ENCODE results near the gene IL10.

Gene IL10

GRCh38 chr1:206772243-206772937 lies at the start of gene IL10:
TSS of gene IL10 (minus strand) at chr1:206772494. CDS start at chr1:206772435, 59 bp downstream.
- DNase-seq (ENCODE audit: low spot score): peak; percentile 42

DNA sequence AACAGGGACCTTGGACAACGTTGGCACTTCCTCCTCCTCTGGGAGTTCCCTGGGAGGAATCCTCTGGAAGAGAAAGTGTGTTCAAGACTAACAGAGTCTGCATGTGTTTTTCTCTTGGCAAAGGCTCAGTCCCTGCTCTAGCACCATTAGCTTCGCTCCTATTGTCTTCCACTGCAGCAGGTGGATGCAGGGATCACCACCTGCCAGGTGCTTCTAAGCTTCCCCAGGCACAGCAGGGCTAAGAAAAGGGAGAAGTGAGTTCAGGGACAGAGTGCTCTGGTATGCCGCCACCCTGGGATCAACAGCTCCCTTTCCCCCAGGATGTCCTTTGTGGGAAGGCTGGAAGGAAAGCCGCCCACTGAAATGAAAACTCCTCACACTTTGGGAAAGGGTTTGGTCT lies 49.2 kb upstream of the IL10 start:
- no peak for DNase-seq (ENCODE audit: low spot score)

- DNase-seq (ENCODE audit: low spot score): no peak
These were observed 44.3 kb upstream of the IL10 start for GRCh38 chr1:206816390-206817287.

DNA sequence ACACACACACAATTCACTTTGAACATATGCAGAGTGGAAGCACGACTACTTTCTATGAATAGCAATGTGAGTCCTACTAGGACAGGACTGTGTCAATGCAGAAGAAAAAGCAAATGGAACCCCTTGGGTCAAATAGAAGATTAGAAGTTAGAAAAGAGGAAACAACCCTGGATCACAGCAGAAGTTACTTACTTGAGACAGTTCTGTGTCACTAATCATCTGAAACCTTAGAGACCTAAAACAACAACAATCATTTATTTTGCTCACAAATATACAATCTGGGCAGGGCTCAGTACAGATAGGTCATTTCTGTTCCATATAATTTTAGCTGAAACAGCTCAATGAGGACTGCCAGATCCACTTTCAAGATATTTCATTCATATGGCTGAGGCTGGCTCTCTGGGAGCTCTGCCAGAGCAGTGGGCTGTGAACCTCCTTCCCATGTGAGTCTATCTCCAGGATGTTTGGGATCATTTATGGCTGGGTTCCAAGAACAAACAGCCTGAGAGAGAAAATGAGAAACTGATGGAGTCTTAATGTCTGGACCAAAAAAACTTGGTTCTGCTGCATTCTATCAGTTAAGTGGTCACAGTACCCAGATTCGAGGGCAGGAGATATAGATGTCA lies 42.5 kb upstream of the IL10 start:
- DNase-seq (ENCODE audit: low spot score): peak; percentile 57

DNA sequence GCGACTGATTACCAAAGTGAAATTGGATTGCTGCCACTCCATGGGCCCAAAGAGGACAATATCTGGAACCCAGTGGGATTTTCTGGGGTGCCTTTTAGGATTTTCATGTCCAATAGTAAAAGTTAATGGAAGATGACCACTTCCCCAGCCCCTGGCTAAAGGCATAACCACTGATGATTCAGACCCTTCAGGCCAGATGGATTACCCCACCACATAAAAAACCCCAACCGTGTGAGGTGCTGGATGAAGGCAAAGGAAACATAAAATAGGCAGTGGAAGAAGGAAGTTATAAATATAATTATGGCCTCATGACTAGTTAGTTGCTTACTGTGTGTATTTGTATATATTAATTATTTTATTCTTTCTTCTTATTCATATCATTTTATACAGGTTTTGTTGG lies 40.2 kb upstream of the IL10 start:
- no peak for DNase-seq (ENCODE audit: low spot score)

GRCh38 chr1:206809504-206810084 lies 37.3 kb upstream of the IL10 start:
- DNase-seq (ENCODE audit: low spot score): no peak

DNA sequence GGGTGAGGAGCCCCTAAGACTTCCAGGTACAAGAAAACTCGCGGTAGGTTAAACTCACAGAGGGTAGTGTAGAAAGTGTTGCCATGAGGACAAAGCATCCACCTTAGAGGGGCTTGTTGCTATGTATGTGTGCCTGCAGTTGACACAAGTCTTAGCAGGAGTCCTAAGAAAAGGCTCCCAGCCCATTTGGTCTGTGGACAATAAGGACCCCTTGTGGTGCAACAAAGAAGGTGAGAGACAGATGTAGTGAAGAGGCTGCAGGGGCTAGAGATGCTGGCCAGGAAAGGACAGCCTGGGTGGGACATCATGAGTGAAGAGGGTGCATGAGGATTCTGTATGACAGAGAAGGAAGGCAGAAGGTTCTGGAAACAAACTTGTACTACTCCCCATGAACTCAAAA lies 36.3 kb upstream of the IL10 start:
- DNase-seq (ENCODE audit: low spot score): peak; percentile 60

DNA sequence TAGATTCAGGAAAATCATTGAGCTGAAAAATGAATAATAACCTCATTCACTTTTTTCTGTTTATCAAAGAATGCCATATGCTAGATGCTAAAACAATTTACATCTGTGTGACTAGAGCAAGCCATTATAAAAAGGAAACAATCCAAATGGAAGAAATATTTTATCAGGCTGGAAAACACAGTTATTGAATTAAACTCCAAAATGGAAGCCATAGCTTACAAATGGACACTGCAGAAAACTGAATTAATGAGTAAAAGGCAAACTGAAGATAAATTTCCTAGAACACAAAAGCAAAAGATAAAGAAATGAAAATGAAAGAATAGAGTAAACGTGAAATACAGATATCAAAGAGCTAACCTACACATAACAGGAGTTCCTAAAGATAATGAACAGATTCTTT lies 33.1 kb upstream of the IL10 start:
- DNase-seq (ENCODE audit: low spot score): no peak

DNA sequence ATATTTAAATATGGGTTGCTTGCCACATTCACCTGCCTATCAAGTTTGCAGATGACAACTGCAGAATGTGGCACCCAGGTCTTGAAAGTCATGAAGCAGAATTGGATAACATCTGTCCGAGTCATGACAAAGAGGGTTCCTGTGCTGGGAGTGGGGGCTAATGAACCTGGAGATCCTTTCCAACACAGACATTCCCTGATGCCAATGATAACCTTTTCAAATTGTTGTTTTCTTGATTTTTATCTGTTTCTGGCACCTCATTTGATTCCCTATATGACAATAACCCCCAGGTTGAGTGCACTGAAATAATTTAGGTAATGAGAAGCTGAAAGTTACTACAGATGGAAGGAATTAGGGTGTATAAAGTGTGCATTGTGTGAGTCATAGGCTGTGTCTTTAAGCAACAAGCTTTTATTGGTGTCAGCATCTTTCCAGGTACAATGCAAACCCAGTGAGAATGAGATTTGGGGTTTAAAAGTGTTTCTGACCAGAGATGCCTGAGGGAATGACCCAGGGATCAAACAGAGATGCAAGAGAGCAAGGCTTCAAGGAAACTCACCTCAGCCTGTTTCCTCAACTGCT lies 32.0 kb upstream of the IL10 start:
- no peak for DNase-seq (ENCODE audit: low spot score)

DNA sequence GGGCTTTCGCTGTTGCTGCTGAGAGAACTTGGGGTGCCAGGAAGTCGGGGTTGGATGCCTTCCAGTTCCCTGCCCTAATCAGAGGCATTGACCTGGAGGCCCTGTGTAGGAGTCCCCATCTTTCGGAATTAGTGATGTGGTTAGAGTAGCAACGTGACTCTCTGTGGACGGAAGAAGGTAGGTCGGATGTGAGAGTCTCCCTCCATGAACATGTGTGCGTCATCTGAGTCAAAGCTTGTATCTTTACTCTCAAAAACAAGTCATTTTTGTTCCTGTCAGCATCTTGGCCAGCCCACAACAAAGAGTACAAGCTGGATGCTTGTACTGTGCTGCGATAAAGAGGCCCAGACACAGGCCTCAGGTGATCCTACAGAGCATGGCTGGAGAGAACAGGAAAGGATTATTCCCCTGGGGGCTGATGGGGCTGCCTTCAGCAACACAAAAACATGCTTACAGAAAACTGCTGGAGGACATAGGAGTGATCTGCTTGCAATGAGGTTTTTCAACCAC lies 31.0 kb upstream of the IL10 start:
- peak; percentile 36 for DNase-seq (ENCODE audit: low spot score)

DNA sequence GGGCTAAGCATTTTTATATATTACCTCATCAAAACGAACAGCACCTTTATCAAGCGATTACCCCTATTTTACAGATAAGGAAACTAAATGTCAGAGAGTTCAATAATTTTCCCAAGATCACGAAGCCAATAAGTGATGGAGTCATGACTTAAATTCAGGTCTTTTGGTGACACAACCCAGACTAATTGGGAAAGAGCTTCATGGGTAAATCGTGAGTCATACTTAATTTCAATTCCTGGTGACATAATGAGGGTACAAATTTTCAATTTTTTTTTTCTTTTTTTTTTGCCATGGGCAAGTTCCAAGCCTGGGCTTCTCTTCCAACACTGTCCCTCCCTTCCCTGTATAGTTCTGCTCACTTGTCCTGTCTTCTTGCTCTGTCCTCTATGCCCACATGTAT lies 30.1 kb upstream of the IL10 start:
- DNase-seq (ENCODE audit: low spot score): no peak

DNA sequence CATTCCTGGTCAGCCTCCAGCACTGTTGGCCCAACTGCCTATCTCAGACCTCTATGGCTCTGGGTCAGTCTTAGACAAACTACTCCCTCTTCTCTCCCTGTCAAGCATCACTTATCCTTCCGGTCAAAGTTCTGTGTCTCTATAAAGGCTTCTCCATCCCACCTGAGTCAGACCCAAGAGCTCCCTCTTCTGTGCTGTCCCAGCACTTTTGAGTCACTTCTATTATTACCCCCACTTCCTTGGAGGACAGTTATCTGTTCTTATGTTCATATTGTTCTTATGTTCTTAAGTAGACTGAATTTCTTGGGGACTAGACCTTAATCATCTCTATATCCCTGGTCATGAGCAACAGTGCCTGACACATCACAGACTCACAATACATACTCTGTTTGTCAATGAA lies 29.2 kb upstream of the IL10 start:
- no peak for DNase-seq (ENCODE audit: low spot score)

GRCh38 chr1:206800891-206801290 lies 28.6 kb upstream of the IL10 start:
- DNase-seq (ENCODE audit: low spot score): no peak

GRCh38 chr1:206800411-206800810 lies 28.1 kb upstream of the IL10 start:
- DNase-seq (ENCODE audit: low spot score): no peak

DNA sequence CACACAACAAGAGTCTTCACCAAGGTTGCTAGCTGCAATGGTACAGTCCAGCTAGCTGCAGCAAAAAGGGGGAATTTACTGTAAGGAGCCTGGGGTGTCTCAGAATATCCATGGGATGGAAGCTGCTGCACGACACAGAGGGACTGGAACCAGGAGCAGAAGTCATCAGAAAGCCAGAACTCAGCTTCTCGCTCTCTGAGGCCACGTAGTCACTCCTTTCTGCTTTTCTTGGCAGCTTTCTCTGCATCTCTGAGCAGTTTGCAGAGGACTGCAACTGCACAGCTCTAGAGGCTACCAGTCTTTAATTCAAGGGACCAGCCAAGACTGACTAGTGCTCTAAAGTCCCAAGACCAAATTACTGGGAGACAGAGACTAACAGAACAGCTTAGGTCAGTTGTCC lies 27.0 kb upstream of the IL10 start:
- DNase-seq (ENCODE audit: low spot score): no peak

- no peak for DNase-seq (ENCODE audit: low spot score)
These were observed 26.2 kb upstream of the IL10 start for GRCh38 chr1:206798384-206798996.

DNA sequence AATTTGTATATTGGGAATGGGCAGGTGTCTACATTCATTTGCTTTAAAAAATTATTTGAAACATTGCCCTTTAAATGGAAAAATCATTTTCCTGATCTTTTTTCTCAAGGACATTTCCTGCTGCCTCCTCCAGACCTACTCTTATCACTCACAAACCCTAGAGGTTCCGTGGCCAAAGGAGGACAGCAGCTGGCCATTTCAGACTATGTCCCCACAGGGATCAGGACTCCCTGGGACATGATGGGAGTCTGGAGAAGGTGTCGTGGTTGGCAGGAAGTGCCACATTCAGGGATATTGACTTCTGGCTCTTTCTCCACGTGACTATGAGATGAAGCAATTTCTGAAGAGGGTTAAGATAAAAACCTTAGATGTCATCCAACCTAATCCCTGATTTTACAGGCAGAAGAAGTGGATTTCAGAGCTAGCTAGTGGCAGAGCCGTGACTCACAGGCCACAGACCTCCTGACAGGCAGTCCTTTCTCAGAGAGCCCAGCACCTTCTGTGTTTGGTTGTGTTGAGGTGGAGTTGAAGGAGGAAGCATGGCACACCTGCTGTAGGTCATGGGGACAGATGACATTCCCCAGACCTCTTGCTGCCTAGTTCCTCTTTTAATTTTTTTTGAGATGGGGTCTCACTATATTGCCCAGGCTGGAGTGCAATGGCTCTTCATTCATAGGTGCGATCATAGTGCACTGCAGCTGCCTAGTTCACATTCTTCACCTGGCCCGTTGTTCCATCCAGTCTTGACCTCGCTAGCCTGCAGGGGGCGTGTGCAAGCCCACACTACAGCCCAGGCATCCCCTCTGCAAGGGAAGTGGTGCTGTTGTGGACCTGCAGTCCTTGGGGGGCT lies 25.5 kb upstream of the IL10 start:
- peak; percentile 57 for DNase-seq (ENCODE audit: low spot score)

- no peak for DNase-seq (ENCODE audit: low spot score)
These were observed 24.7 kb upstream of the IL10 start for GRCh38 chr1:206796981-206797402.

GRCh38 chr1:206796116-206796515 lies 23.8 kb upstream of the IL10 start:
- no peak for DNase-seq (ENCODE audit: low spot score)

DNA sequence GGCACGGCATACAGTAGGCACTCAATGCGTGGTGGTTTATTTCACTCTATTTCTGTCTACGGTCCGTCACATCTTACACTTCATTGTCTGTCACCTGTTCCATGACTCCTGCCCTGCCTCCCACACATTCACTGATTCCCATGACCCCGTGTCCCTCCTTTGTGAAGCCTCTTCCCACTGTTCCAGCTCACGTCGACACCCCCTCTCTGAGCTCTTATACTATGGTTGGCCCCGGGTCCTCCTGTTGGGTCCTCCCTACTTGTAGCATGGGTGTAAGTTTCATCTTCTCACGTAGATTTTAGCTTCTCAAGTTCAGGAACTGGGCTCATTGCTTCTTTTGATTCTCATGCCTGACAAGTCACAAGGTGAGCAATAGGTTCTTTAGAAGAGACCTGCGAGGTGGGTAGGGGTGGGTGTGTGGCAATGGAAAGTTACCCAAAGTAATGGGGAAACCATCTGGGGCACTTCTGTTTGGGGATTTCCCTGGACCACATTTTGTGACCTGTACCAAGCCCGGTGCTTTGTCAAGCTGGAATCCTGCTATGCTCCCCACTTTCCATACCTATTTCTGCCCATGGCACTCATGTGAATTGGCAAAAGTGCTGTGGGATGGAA lies 22.1 kb upstream of the IL10 start:
- DNase-seq (ENCODE audit: low spot score): peak; percentile 40

All from germinal center (tissue), 1 donor.